Fibroblast of villous mesenchyme (primary cell): Measurements from ENCODE around the gene EPHA6. TPM values are rescaled to one million over a fixed set of nuclear protein-coding genes. Genes with fewer than 3 reads are reported as not detected.

Experiments
- DNase-seq: peaks from one replicate; pipeline ENCODE4 v3.0.0-alpha.2; 2010; ENCODE audit warnings: low read depth
- H3K4me3 ChIP-seq: 2 replicates; pipeline ENCODE4 v1.5.1; 2011; ENCODE audit warnings: low read depth, mild to moderate bottlenecking, low read length
- CTCF ChIP-seq: IDR thresholded peaks from 2 replicates; pipeline ENCODE4 v1.5.1; 2012; ENCODE audit warnings: low read depth, mild to moderate bottlenecking, low read length; ENCODE audit not compliant: insufficient read depth
- total RNA-seq: library from RNA; depleted of rRNA; stranded (reverse); fragments of >200 nt; gene quantifications from 2 replicates; pipeline ENCODE4 v1.2.3, GENCODE V29; 2012

Gene EPHA6
- total RNA-seq, 1 donor: 1.7 TPM

DNA sequence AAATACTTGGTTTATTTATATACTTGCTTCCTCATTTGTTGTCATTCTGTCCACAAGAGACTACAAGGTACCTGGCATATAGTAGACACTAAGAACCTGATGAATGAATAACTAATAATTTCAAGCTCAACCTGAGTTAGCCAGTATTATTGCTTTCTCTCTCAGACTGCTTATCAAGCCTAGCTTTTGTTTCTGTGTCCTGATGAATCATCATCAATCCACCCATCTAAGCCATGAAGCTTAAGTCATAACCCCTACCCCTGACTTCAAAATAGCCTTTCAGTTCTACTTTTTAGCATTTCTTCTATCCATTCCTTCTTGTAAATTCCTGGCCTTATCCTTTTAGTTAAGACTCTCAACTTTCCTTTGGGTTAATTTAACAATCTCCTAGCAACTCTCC, 420.8 kb downstream of the EPHA6 start:
- DNase-seq: no peak

DNA sequence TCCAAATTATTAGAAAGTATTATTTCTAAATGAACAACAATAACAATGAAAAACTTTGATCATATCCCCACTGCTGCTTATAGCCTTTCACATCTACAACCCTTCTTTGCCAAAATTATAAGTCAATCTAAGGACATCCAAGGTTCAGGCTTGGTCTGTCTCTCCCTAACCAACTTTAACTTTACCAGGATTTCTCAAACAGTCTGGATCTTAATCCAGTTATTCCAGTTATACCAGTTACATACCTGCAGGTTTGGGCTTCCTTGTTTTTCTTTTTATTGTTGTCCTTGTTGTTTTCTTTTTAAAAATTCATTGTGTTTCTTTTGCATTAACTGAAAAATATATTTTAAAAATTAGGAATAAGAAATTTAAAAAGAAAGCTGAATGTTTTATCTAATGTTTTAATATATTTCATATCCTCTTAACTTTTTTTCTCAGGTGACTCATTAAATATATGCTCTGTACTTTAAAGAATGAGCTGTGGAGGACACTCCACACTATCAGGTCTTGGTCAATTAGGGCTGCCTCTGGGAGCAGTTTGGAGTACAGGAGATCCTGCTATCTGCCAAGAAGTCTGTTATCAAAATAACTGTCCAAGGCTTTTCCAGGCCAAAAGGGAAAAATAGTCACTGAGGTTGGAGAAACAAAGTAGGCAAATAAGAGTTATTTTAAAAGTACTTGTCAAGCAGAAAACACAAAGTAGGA, 421.4 kb downstream of the EPHA6 start:
- no peak for TF ChIP-seq CTCF
- no peak overlapping the region for H3K4me3 ChIP-seq
- no peak for DNase-seq

More for the DNA sequence above, 420.8 kb downstream of the EPHA6 start:
- H3K4me3 ChIP-seq: no peak overlapping the region
- TF ChIP-seq CTCF: no peak

DNA sequence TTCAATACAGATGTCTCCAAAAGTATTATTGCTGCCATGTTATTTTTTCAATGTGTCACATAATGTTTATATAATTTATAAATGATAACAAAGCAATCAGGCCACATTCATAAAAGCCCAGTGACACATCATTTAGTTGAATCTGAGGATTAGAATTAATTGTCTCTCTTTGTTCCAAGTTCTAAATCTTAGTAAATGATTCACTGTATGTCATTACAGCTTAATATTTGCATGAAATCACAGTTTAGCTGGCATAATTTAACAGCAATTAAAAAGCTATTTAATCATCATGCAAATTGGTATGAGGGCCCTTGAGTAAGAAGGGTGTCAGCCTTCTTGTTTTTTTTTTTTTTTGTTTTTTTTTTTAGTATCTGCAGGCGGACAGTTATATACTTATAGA, 427.0 kb downstream of the EPHA6 start:
- TF ChIP-seq CTCF: no peak
- H3K4me3 ChIP-seq: no peak overlapping the region
- no peak for DNase-seq

GRCh38 chr3:97245201-97245910, 431.0 kb downstream of the EPHA6 start:
- DNase-seq: no peak
- no peak for TF ChIP-seq CTCF
- no peak overlapping the region for H3K4me3 ChIP-seq

DNA sequence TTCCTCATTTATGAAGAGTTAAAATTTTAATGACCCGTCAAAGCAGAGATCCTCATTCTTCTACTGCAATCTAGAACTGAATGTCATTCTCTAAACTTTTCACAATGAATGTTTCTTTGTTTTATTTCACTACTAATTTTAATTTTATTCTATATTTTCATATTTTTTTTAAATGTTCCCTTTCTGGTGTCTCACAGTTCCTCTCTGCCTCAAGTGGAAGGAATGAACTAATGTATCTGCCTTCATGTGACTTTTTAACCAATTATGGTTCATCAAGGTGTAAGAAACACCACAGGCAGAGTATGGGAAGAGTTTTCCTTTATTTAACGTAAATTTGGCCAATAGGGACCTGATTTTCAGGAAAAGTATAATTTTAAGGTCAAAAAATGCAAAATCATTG, 441.7 kb downstream of the EPHA6 start:
- TF ChIP-seq CTCF: no peak
- no peak for DNase-seq
- no peak overlapping the region for H3K4me3 ChIP-seq

DNA sequence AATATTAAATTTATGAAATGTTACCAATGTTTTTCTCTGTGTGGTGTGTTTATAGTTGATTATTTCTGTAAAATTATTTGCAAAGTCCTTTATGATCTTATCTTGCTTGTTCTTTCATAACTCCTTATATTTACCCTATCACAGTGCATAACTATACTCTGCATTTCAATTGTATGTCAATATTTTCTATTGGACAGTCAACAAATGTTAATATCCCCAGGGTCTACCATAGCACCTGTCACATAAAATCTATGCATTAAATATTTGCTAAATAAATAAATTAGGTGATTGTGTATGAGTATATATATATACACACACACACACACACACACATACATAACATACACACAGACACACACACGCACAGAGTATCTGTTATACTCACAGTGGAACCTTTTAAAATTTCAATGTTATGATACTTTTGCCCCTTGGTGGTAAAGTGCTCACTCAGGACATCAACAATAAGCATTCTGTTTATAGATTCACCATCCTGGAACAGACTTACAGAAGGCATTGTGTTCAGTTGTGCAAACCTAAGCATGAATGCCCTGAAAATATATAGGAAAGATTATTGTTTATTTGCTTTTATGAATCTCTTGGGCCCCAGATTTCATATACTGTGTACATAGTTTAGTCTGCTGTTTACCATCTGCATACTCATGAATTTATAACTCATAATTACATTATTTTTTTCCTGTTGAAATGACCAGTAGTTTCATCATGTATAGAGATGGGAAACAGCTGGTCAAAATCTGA, 443.7 kb downstream of the EPHA6 start:
- TF ChIP-seq CTCF: no peak
- no peak overlapping the region for H3K4me3 ChIP-seq
- no peak for DNase-seq
